Measurements from ENCODE around the gene GGCX.

- TF ChIP-seq, protein P1, sequence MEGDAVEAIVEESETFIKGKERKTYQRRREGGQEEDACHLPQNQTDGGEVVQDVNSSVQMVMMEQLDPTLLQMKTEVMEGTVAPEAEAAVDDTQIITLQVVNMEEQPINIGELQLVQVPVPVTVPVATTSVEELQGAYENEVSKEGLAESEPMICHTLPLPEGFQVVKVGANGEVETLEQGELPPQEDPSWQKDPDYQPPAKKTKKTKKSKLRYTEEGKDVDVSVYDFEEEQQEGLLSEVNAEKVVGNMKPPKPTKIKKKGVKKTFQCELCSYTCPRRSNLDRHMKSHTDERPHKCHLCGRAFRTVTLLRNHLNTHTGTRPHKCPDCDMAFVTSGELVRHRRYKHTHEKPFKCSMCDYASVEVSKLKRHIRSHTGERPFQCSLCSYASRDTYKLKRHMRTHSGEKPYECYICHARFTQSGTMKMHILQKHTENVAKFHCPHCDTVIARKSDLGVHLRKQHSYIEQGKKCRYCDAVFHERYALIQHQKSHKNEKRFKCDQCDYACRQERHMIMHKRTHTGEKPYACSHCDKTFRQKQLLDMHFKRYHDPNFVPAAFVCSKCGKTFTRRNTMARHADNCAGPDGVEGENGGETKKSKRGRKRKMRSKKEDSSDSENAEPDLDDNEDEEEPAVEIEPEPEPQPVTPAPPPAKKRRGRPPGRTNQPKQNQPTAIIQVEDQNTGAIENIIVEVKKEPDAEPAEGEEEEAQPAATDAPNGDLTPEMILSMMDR (IDR thresholded peaks at IDR 0.05; ENCODE audit: insufficient read depth, low read length), result no peak
- no peak for TF ChIP-seq GABPA (IDR thresholded peaks at IDR 0.05; ENCODE audit: low read depth)
These were observed 26.4 kb downstream of the GGCX start for GRCh38 chr2:85534881-85535280.

All from HL-60 (cell line).